GM21390 (cell line): ENCODE measurements around the gene ADAMTS8.

Source experiments
- ATAC-seq: cut with Tn5 transposase; IDR thresholded peaks from one replicate; pipeline ENCODE4 v1.9.1; 2021; ENCODE audit not compliant: unreplicated experiment

The ADAMTS8 gene

GRCh38 chr11:130399196-130399595 lies 29.2 kb downstream of the ADAMTS8 start:
- no peak for ATAC-seq

- no peak for ATAC-seq
These were observed 30.6 kb downstream of the ADAMTS8 start for GRCh38 chr11:130397780-130398179.

- ATAC-seq, result no peak
These were observed 31.4 kb downstream of the ADAMTS8 start for GRCh38 chr11:130396965-130397364.

- no peak for ATAC-seq
These were observed 33.8 kb downstream of the ADAMTS8 start for GRCh38 chr11:130394615-130395014.

GRCh38 chr11:130391711-130392110 lies 36.7 kb downstream of the ADAMTS8 start:
- ATAC-seq, result no peak

GRCh38 chr11:130390071-130390758 lies 38.2 kb downstream of the ADAMTS8 start:
- ATAC-seq, result no peak

- no peak for ATAC-seq
These were observed 39.0 kb downstream of the ADAMTS8 start for GRCh38 chr11:130389335-130389935.

- ATAC-seq, result no peak
These were observed 39.7 kb downstream of the ADAMTS8 start for GRCh38 chr11:130388607-130389205.

- no peak for ATAC-seq
These were observed 42.4 kb downstream of the ADAMTS8 start for GRCh38 chr11:130386056-130386455.

GRCh38 chr11:130383344-130384211 lies 44.8 kb downstream of the ADAMTS8 start:
- ATAC-seq, result no peak

- ATAC-seq, result no peak
These were observed 47.1 kb downstream of the ADAMTS8 start for GRCh38 chr11:130381317-130381716.

- ATAC-seq, result no peak
These were observed 47.6 kb downstream of the ADAMTS8 start for GRCh38 chr11:130380778-130381177.

GRCh38 chr11:130379276-130379675 lies 49.1 kb downstream of the ADAMTS8 start:
- ATAC-seq, result no peak

GRCh38 chr11:130370845-130371590 lies 57.4 kb downstream of the ADAMTS8 start:
- ATAC-seq, result no peak

GRCh38 chr11:130369713-130370112 lies 58.7 kb downstream of the ADAMTS8 start:
- ATAC-seq, result no peak

GRCh38 chr11:130369141-130369691 lies 59.2 kb downstream of the ADAMTS8 start:
- no peak for ATAC-seq

GRCh38 chr11:130359419-130359818 lies 69.0 kb downstream of the ADAMTS8 start:
- ATAC-seq, result no peak

- ATAC-seq, result no peak
These were observed 70.0 kb downstream of the ADAMTS8 start for GRCh38 chr11:130358398-130358797.
